IMR-90 (cell line): ENCODE measurements around the gene FGF5. TPM values are rescaled to one million over a fixed set of nuclear protein-coding genes. Genes with fewer than 3 reads are reported as not detected.

Experiments
- ATAC-seq: fragments of 200-7000 bp; cut with Tn5 transposase; 2 replicates; pipeline ENCODE4 v1.9.1; 2020; ENCODE audit warnings: low read depth, mild to moderate bottlenecking, moderate library complexity
- BruUV-seq: library from RNA; stranded (reverse); fragments of 400-500 nt; replicated peaks from 2 replicates; lab custom pipeline; 2021; lab: Mats Ljungman, UMichigan
- CTCF ChIA-PET: fragments of 300-600 bp; formaldehyde crosslinking; extraction: SDS; loops from one replicate; lab custom pipeline; 2021; ENCODE audit warnings: antibody characterized with exemption; lab: Yijun Ruan, JAX
- POLR2A ChIA-PET: fragments of 300-600 bp; sonication (Branson Sonifier 250); formaldehyde crosslinking; loops from one replicate; lab custom pipeline; 2022; ENCODE audit warnings: antibody characterized with exemption; ENCODE audit not compliant: unreplicated experiment; lab: Charles Lee
- DNase-seq: peaks from one replicate; pipeline ENCODE4 v3.0.0; 2013
- H2AFZ ChIP-seq: replicated peaks from 2 replicates; pipeline ENCODE3; 2013; ENCODE audit warnings: low read length, mild to moderate bottlenecking; ENCODE audit not compliant: poor library complexity
- H2AK5ac ChIP-seq: 2 replicates; pipeline ENCODE4 v1.6.1; 2013; ENCODE audit warnings: low read depth, low read length, inconsistent platforms
- H2AK9ac ChIP-seq: replicated peaks from 2 replicates; pipeline ENCODE3; 2013; ENCODE audit warnings: mild to moderate bottlenecking, low read depth, low read length, moderate library complexity; ENCODE audit not compliant: poor library complexity
- H2BK120ac ChIP-seq: 2 replicates; pipeline ENCODE4 v1.6.1; 2013; ENCODE audit warnings: low read depth, low read length, inconsistent platforms
- H2BK15ac ChIP-seq: 3 replicates; pipeline ENCODE4 v1.6.1; 2013; ENCODE audit warnings: low read depth, low read length, inconsistent platforms
- H2BK20ac ChIP-seq: 2 replicates; pipeline ENCODE4 v1.6.1; 2013; ENCODE audit warnings: low read depth, mild to moderate bottlenecking, inconsistent platforms, low read length, moderate library complexity
- H2BK5ac ChIP-seq: 2 replicates; pipeline ENCODE4 v1.6.1; 2013; ENCODE audit warnings: mild to moderate bottlenecking, low read depth, low read length, inconsistent platforms; ENCODE audit not compliant: poor library complexity, severe bottlenecking
- H3K14ac ChIP-seq: replicated peaks from 2 replicates; pipeline ENCODE4 v1.6.1; 2013; ENCODE audit warnings: low read depth, low read length, inconsistent platforms
- H3K18ac ChIP-seq: 2 replicates; pipeline ENCODE4 v1.6.1; 2013; ENCODE audit warnings: low read depth, low read length, control low read depth
- H3K23ac ChIP-seq: 2 replicates; pipeline ENCODE4 v1.6.1; 2013; ENCODE audit warnings: low read depth, low read length, inconsistent platforms
- H3K27ac ChIP-seq: 2 replicates; pipeline ENCODE4 v1.5.1; 2013; ENCODE audit warnings: mild to moderate bottlenecking, control low read depth, low read length; ENCODE audit not compliant: insufficient read depth
- H3K27me3 ChIP-seq: 2 replicates; pipeline ENCODE4 v1.6.1; 2013; ENCODE audit warnings: low read length; ENCODE audit not compliant: control insufficient read depth, insufficient read depth
- H3K36me3 ChIP-seq: 2 replicates; pipeline ENCODE4 v1.6.1; 2013; ENCODE audit warnings: low read length, mixed read lengths; ENCODE audit not compliant: control insufficient read depth, insufficient read depth
- H3K4ac ChIP-seq: 2 replicates; pipeline ENCODE4 v1.6.1; 2013; ENCODE audit warnings: low read depth, low read length, inconsistent platforms
- H3K4me1 ChIP-seq: 2 replicates; pipeline ENCODE4 v1.6.1; 2013; ENCODE audit warnings: low read length, mixed read lengths; ENCODE audit not compliant: control insufficient read depth, insufficient read depth
- H3K4me2 ChIP-seq: 2 replicates; pipeline ENCODE4 v1.6.1; 2013; ENCODE audit warnings: low read depth, mild to moderate bottlenecking, control low read depth, low read length, moderate library complexity
- H3K4me3 ChIP-seq: 2 replicates; pipeline ENCODE4 v1.5.1; 2013; ENCODE audit warnings: low read depth, mild to moderate bottlenecking, control low read depth, low read length, moderate library complexity; ENCODE audit not compliant: insufficient read depth
- H3K56ac ChIP-seq: 2 replicates; pipeline ENCODE4 v1.6.1; 2013; ENCODE audit warnings: low read length, inconsistent platforms; ENCODE audit not compliant: insufficient read depth; ENCODE audit errors: extremely low read depth
- H3K79me1 ChIP-seq, 2 experiments: 2 replicates each; pipeline ENCODE4 v1.6.1; 2013; ENCODE audit warnings: low read length in 2 of 2, inconsistent platforms in 1 of 2, low read depth in 1 of 2
- H3K9ac ChIP-seq: 2 replicates; pipeline ENCODE4 v1.6.1; 2013; ENCODE audit warnings: low read depth, low read length, control low read depth
- H3K9me1 ChIP-seq: 2 replicates; pipeline ENCODE4 v1.6.1; 2013; ENCODE audit warnings: low read length, inconsistent platforms; ENCODE audit not compliant: insufficient read depth
- H3K9me3 ChIP-seq: 2 replicates; pipeline ENCODE4 v1.6.1; 2013; ENCODE audit warnings: low read length; ENCODE audit not compliant: control insufficient read depth, insufficient read depth
- H4K20me1 ChIP-seq: 2 replicates; pipeline ENCODE4 v1.6.1; 2013; ENCODE audit warnings: low read length, inconsistent platforms; ENCODE audit not compliant: insufficient read depth
- H4K5ac ChIP-seq: 2 replicates; pipeline ENCODE4 v1.6.1; 2013; ENCODE audit warnings: mild to moderate bottlenecking, low read depth, low read length, control low read depth
- H4K8ac ChIP-seq, 2 experiments: 2 replicates each; pipeline ENCODE4 v1.6.1; 2013; ENCODE audit warnings: low read depth in 2 of 2, low read length in 2 of 2, control low read depth in 1 of 2, inconsistent platforms in 1 of 2
- H4K91ac ChIP-seq: 2 replicates; pipeline ENCODE4 v1.6.1; 2013; ENCODE audit warnings: low read depth, low read length, inconsistent platforms; ENCODE audit not compliant: insufficient read depth
- BHLHE40 ChIP-seq: fragments of 150-350 bp; IDR thresholded peaks from 2 replicates; pipeline ENCODE4 v1.6.1; 2016; ENCODE audit warnings: mild to moderate bottlenecking, low read depth, low read length
- CEBPB ChIP-seq: IDR thresholded peaks from 2 replicates; pipeline ENCODE4 v1.6.1; 2012; ENCODE audit warnings: low read depth, low read length, improper control_type of control experiment
- CHD1 ChIP-seq: IDR thresholded peaks from 2 replicates; pipeline ENCODE4 v1.6.1; 2012; ENCODE audit warnings: low read depth, low read length, improper control_type of control experiment
- CTCF ChIP-seq: conservative IDR thresholded peaks from 2 replicates; pipeline ENCODE4 v1.5.1; 2012; ENCODE audit warnings: mild to moderate bottlenecking, low read depth, low read length, improper control_type of control experiment
- ELK1 ChIP-seq: fragments of 150-350 bp; IDR thresholded peaks from 2 replicates; pipeline ENCODE4 v1.6.1; 2016; ENCODE audit warnings: low read depth, mild to moderate bottlenecking, low read length, moderate library complexity, borderline replicate concordance
- FOS ChIP-seq: fragments of 150-350 bp; IDR thresholded peaks from 2 replicates; pipeline ENCODE4 v1.6.1; 2016; ENCODE audit warnings: low read depth, low read length
- MAFK ChIP-seq: IDR thresholded peaks from 2 replicates; pipeline ENCODE4 v1.6.1; 2012; ENCODE audit warnings: low read depth, low read length, improper control_type of control experiment
- MAZ ChIP-seq: IDR thresholded peaks from 2 replicates; pipeline ENCODE4 v1.6.1; 2012; ENCODE audit warnings: low read depth, mild to moderate bottlenecking, low read length, improper control_type of control experiment, moderate library complexity, borderline replicate concordance
- MXI1 ChIP-seq: IDR thresholded peaks from 2 replicates; pipeline ENCODE4 v1.6.1; 2012; ENCODE audit warnings: low read depth, mild to moderate bottlenecking, low read length, moderate library complexity, borderline replicate concordance
- NFE2L2 ChIP-seq: fragments of 150-350 bp; IDR thresholded peaks from 2 replicates; pipeline ENCODE4 v1.6.1; 2016; ENCODE audit warnings: low read depth, mild to moderate bottlenecking, low read length
- POLR2A ChIP-seq: IDR thresholded peaks from 2 replicates; pipeline ENCODE4 v1.6.1; 2012; ENCODE audit warnings: mild to moderate bottlenecking, low read depth, low read length
- RAD21 ChIP-seq: IDR thresholded peaks from 2 replicates; pipeline ENCODE4 v1.6.1; 2012; ENCODE audit warnings: low read length, improper control_type of control experiment
- RCOR1 ChIP-seq: IDR thresholded peaks from 2 replicates; pipeline ENCODE4 v1.6.1; 2012; ENCODE audit warnings: mild to moderate bottlenecking, low read length, improper control_type of control experiment; ENCODE audit not compliant: insufficient replicate concordance
- RFX5 ChIP-seq: IDR thresholded peaks from 2 replicates; pipeline ENCODE4 v1.8.0; 2012; ENCODE audit warnings: low read depth, mild to moderate bottlenecking, low read length, moderate library complexity
- SMC3 ChIP-seq: fragments of 150-350 bp; IDR thresholded peaks from 2 replicates; pipeline ENCODE4 v1.6.1; 2016; ENCODE audit warnings: low read depth, mild to moderate bottlenecking, antibody characterized with exemption, low read length, moderate library complexity
- USF2 ChIP-seq: fragments of 150-350 bp; IDR thresholded peaks from 2 replicates; pipeline ENCODE4 v1.6.1; 2017; ENCODE audit warnings: mild to moderate bottlenecking, antibody characterized with exemption, low read length, low read depth
- WGBS, 2 experiments: methylation state at CpG; one replicate each; pipeline versions ENCODE4 v1.1.5 to v1.1.7; 2013; ENCODE audit warnings: missing lambda C conversion rate in 2 of 2; ENCODE audit not compliant: insufficient read length in 1 of 2; ENCODE audit errors: extremely low coverage in 2 of 2; 5-methylcytosine and 5-hydroxymethylcytosine counted together
- dilution Hi-C: fragments of 300-500 bp; cut with HindIII; formaldehyde crosslinking; loops from one replicate; pipeline ENCODE4 v1.14.3; 2018; ENCODE audit warnings: low sequenced_read_pairs; ENCODE audit not compliant: unreplicated experiment
- in situ Hi-C: fragments of 300-500 bp; cut with MboI; formaldehyde crosslinking; loops from 3 replicates; pipeline ENCODE4 v1.14.3; 2019; ENCODE audit warnings: low sequenced_read_pairs, inconsistent platforms, mixed read lengths
- intact Hi-C: fragments of 100-400 bp; cut with micrococcal nuclease; formaldehyde crosslinking; loops from 2 replicates; pipeline ENCODE4 v1.10.0; 2022
- polyA plus RNA-seq, 3 experiments: library from polyadenylated mRNA; depleted of rRNA; stranded (reverse); fragments of >200 nt; gene quantifications; 2 replicates each; pipeline ENCODE4 v1.2.3, GENCODE V29; 2012; ENCODE audit warnings: low replicate concordance in 1 of 3
- total RNA-seq: library from RNA; depleted of rRNA; stranded (reverse); fragments of >200 nt; gene quantifications from 2 replicates; pipeline ENCODE4 v1.2.3, GENCODE V29; 2012

FGF5 gene
- total and polyA plus RNA-seq, 2 of the 4 experiments (the other 2 are of a cell fraction): 18.6 to 42.1 TPM

GRCh38 chr4:80249144-80249543 is 17.3 kb upstream of the FGF5 start:
- ChIA-PET POLR2A (no interaction called here), CTCF (interaction anchor here (0.8 kb wide), 1 partner anchor 17 kb away, joined by 4 read pairs; no protein-coding TSS in a partner anchor)
- Histone ChIP-seq H2AK5ac (no peak overlapping the region), H3K23ac (no peak overlapping the region), H3K9ac (no peak overlapping the region), H3K14ac (no peak overlapping the region), H2AK9ac (no peak overlapping the region), H3K4ac (no peak overlapping the region), H3K56ac (no peak overlapping the region), H2BK120ac (no peak overlapping the region), H3K27me3 (no peaks in the 10 kb centered on the region), H3K4me1 (peaks cover 4% of the 10 kb centered on the region; the same call in 1 of the 2 replicates), H3K4me3 (no peak overlapping the region), H3K79me1 (peaks cover 0 to 8% of the 10 kb centered on the region in 2 experiments; a peak in 1 of 4 replicates), H2BK5ac (no peak overlapping the region), H3K4me2 (no peak overlapping the region), H3K18ac (no peak overlapping the region), H3K9me1 (no peaks in the 10 kb centered on the region), H2BK15ac (no peak overlapping the region), H4K5ac (no peak overlapping the region), H3K27ac (no peak overlapping the region), H3K9me3 (no peaks in the 10 kb centered on the region), H4K91ac (no peak overlapping the region), H2AFZ (no peak overlapping the region), H4K20me1 (no peaks in the 10 kb centered on the region), H3K36me3 (no peaks in the 10 kb centered on the region), H4K8ac (no peak overlapping the region), H2BK20ac (no peak overlapping the region)
- dilution Hi-C loops: no loop called here
- no TSS peak for BruUV-seq
- intact Hi-C loops: no loop called here
- no CpG with 5 or more reads among the region's 1 CpG for whole genome bisulfite sequencing, 2 experiments
- in situ Hi-C loops: no loop called here
- DNase-seq (no peak), ATAC-seq (no peak)
- no peak for TF ChIP-seq CHD1
- TF ChIP-seq CTCF: no peak
- TF ChIP-seq SMC3: no peak
- no peak for TF ChIP-seq BHLHE40
- TF ChIP-seq FOS: no peak
- no peak for TF ChIP-seq MAFK
- no peak for TF ChIP-seq MAZ
- TF ChIP-seq CEBPB: no peak
- no peak for TF ChIP-seq MXI1
- TF ChIP-seq USF2: no peak
- TF ChIP-seq NFE2L2: no peak
- TF ChIP-seq POLR2A: no peak
- no peak for TF ChIP-seq RAD21
- no peak for TF ChIP-seq ELK1
- no peak for TF ChIP-seq RFX5
- no peak for TF ChIP-seq RCOR1
